Activated naive CD4-positive, alpha-beta T cell treated with anti-CD3 and anti-CD28 coated beads, Interleukin-2, amount 50 U/mL, for 16 hours (primary cell): ENCODE results near the gene UGT1A3.

ENCODE experiments used
- DNase-seq: peaks from one replicate; pipeline ENCODE4 v3.0.0-alpha.2; 2020

UGT1A3 gene

GRCh38 chr2:233761040-233761769, 32.4 kb downstream of the UGT1A3 start:
- no peak for DNase-seq

GRCh38 chr2:233764264-233764663, 35.4 kb downstream of the UGT1A3 start:
- DNase-seq = no peak

GRCh38 chr2:233764761-233765160, 35.9 kb downstream of the UGT1A3 start:
- DNase-seq = no peak

GRCh38 chr2:233766416-233766815, 37.6 kb downstream of the UGT1A3 start:
- no peak for DNase-seq

DNA sequence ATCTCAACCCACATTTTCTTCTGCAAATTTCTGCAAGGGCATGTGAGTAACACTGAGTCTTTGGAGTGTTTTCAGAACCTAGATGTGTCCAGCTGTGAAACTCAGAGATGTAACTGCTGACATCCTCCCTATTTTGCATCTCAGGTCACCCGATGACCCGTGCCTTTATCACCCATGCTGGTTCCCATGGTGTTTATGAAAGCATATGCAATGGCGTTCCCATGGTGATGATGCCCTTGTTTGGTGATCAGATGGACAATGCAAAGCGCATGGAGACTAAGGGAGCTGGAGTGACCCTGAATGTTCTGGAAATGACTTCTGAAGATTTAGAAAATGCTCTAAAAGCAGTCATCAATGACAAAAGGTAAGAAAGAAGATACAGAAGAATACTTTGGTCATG, 39.2 kb downstream of the UGT1A3 start:
- DNase-seq = no peak

DNA sequence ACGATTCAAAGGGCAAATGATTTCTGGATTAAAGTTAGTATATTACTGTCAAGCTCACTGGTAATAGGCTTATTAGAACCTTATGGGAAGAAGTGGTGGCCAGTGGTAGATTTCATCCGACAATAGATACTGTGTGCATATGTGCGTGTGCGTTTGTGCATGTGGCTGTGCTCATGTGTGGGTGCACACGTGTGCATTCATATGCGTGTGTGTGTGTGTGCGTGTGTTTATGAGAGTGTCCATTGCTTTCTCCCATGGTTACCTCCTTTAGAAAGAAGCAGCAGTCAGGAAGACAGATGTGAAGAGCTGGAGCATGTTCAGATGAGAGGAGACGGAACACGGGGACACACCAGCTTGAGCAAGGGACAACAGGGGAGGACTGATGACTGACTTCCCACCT, 40.4 kb downstream of the UGT1A3 start:
- no peak for DNase-seq

- no peak for DNase-seq
These were observed 43.3 kb downstream of the UGT1A3 start for GRCh38 chr2:233772153-233772552.

- DNase-seq = no peak
These were observed 43.7 kb downstream of the UGT1A3 start for GRCh38 chr2:233772583-233772982.

DNA sequence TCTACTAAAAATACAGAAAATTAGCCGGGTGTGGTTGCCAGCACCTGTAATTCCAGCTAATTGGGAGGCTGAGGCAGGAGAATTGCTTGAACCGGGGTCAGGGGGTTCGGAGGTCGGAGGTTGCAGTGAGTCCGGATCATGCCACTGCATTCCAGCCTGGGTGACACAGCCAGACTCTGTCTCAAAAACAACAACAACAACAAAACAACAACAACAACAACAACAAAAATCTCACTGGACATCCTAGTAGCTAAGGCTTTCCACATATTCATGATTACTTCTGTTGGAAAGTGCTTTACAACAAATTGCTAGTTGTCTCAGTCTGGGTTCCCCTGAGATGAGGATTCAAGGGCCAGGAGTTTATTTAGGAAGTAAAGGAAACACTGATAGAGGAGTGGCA, 45.0 kb downstream of the UGT1A3 start:
- no peak for DNase-seq

DNA sequence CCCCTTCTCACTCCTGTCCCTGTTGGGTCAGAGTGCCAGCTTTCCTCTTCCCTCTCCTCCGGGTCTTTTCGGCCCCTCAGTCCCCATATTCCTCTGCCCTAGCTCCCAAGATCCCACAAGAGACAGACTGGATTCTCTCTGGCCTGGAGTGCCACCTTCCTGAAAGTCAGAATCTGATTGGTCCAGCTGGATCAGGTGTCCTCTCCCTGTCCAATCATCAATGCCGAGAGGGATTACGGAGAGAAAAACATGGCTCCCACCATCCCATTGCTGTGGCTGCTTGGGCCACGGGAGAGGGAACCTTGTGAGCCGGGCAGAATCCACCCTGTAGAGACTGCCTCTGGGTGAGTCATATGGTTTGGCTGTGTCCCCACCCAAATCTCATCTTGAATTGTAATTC, 46.6 kb downstream of the UGT1A3 start:
- DNase-seq = no peak

- DNase-seq = no peak
These were observed 49.2 kb downstream of the UGT1A3 start, which contains the start of gene MROH2A for GRCh38 chr2:233778030-233778429. Gene MROH2A (plus strand): TSS chr2:233778330. CDS start chr2:233779359, 1,029 bp downstream.

GRCh38 chr2:233779722-233780121, 50.9 kb downstream of the UGT1A3 start:
- DNase-seq = no peak

DNA sequence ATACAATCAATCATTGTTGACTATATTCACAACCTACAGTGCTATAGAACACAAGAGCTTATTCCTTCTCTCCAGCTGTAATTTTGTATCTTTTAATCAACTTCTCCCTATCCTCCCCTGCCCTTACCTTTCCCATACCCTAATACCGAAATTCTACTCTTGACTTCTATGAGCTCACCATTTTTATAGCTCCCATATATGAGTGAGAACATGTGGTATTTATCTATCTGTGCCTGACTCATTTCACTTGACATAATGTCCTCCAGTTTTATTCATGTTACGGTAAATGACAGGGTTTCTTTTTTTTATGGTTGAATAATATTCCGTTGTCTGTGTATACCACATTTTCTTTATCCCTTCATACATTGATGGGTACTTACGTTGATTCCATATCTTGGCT, 51.9 kb downstream of the UGT1A3 start:
- no peak for DNase-seq

DNA sequence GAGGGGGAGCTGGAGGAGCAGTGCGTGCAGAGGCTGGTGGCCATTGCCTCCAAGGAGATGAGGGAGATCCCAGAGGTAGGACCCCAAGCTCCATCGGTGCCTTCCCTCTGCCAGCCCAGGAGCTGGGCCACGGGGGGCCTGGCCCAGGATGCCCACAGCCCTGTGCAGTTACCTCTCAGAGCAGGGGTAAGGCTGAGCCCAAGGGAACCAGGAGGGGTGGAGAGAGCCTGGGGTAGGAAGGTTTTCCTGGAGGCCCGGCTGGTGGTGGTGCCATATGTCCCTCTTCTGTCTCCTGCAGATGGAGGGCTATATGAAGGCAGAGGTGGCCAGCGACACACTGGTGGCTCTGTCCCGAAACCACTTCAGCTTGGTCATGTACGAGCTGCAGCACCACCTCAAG, 60.7 kb downstream of the UGT1A3 start:
- no peak for DNase-seq

- no peak for DNase-seq
These were observed 62.5 kb downstream of the UGT1A3 start for GRCh38 chr2:233791151-233791882.

- DNase-seq = no peak
These were observed 63.1 kb downstream of the UGT1A3 start for GRCh38 chr2:233791883-233792329.

DNA sequence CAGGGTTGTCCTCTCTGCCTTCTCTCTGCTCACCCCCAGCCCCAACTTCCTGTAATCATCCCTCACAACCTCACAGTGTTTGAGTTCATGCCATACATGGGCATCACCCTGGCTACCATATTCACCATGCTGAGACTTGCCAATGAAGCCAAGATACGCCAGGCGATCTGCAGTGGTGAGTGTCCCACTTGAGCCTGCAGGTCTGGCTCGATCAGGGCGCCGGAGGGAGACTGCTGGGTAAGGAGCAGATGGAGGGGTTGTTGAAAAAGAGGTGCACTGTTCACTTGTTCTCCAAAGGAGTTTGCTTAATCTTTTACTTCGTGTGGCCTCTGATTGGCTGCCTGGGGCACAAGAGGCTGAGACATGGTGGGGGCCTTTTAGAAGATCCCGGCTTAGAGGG, 63.9 kb downstream of the UGT1A3 start:
- no peak for DNase-seq

GRCh38 chr2:233793465-233794127, 64.8 kb downstream of the UGT1A3 start:
- no peak for DNase-seq

GRCh38 chr2:233794128-233794658, 65.4 kb downstream of the UGT1A3 start:
- DNase-seq = no peak

GRCh38 chr2:233795735-233796171, 66.9 kb downstream of the UGT1A3 start:
- DNase-seq = no peak

GRCh38 chr2:233796254-233796653, 67.4 kb downstream of the UGT1A3 start:
- no peak for DNase-seq

- DNase-seq = no peak
These were observed 69.7 kb downstream of the UGT1A3 start for GRCh38 chr2:233798335-233799086.
